ENCODE measurements around the gene DNAJB8. TPM values are rescaled to one million over a fixed set of nuclear protein-coding genes. Genes with fewer than 3 reads are reported as not detected.

DNAJB8 gene
- total and polyA plus RNA-seq, 5 donors: not detected

GRCh38 chr3:128473180-128473519 is 6.5 kb upstream of the DNAJB8 start:
- ATAC-seq: peak in 1 of 2 donors; percentile 23
- no peaks in the 10 kb centered on the region for H3K4me1 ChIP-seq (ENCODE audit: control insufficient read depth, insufficient read depth, low read length)
- H3K27me3 ChIP-seq (ENCODE audit: control insufficient read depth, insufficient read depth): no peaks in the 10 kb centered on the region

GRCh38 chr3:128472449-128473179 is 5.9 kb upstream of the DNAJB8 start:
- Histone ChIP-seq H3K27me3 (ENCODE audit: control insufficient read depth, insufficient read depth) (no peaks in the 10 kb centered on the region), H3K4me3 (ENCODE audit: low read length) (no peak overlapping the region), H3K9me3 (ENCODE audit: control insufficient read depth, low read length) (no peaks in the 10 kb centered on the region), H3K4me1 (ENCODE audit: control insufficient read depth, insufficient read depth, low read length) (no peaks in the 10 kb centered on the region), H3K27ac (ENCODE audit: low read length) (no peak overlapping the region)
- DNase-seq: peak in 1 of 3 donors; percentile 18
- no peak for ATAC-seq
- 79% methylated on average over 13 of the region's 13 CpGs for WGBS
- intact Hi-C loops (cut with DNase I): no loop called here

More at GRCh38 chr3:128473180-128473519, 6.5 kb upstream of the DNAJB8 start:
- Histone ChIP-seq H3K27ac (ENCODE audit: low read length) (no peak overlapping the region), H3K9me3 (ENCODE audit: control insufficient read depth, low read length) (no peaks in the 10 kb centered on the region), H3K4me3 (ENCODE audit: low read length) (no peak overlapping the region)
- peak in 1 of 3 donors; percentile 46 for DNase-seq
- WGBS: 40% methylated on average over 6 of the region's 6 CpGs
- intact Hi-C loops (cut with DNase I): no loop called here

DNA sequence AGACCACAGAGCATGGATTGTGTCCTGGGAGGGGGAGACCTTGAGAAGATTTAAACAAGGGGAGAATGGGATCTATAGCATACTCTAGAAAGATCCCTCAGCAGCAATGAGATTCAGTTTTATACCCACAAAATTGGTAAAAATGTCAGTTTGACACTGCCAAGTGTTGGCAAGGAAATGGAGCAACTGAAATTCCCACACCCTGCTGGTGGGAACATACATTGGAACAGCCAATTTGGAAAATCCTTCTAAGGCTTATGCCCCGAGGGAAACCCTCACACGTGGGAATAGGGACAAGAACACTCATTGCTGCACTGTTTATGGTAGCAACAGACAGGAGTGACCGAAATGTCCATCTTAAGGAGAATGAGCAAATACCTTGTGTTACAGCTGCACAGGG is 5.0 kb upstream of the DNAJB8 start:
- DNase-seq: no peak
- no peak overlapping the region for H3K4me3 ChIP-seq (ENCODE audit: low read length)
- H3K27ac ChIP-seq (ENCODE audit: low read length): no peak overlapping the region
- H3K27me3 ChIP-seq (ENCODE audit: control insufficient read depth, insufficient read depth): no peaks in the 10 kb centered on the region
- H3K9me3 ChIP-seq (ENCODE audit: control insufficient read depth, low read length): no peaks in the 10 kb centered on the region
- H3K4me1 ChIP-seq (ENCODE audit: control insufficient read depth, insufficient read depth, low read length): no peaks in the 10 kb centered on the region
- intact Hi-C loops (cut with DNase I): no loop called here
- 88% methylated on average over 3 of the region's 3 CpGs for WGBS
- no peak for ATAC-seq

- Histone ChIP-seq H3K9me3 (ENCODE audit: control insufficient read depth, low read length) (no peaks in the 10 kb centered on the region), H3K27me3 (ENCODE audit: control insufficient read depth, insufficient read depth) (no peaks in the 10 kb centered on the region), H3K4me1 (ENCODE audit: control insufficient read depth, insufficient read depth, low read length) (no peaks in the 10 kb centered on the region), H3K27ac (ENCODE audit: low read length) (no peak overlapping the region), H3K4me3 (ENCODE audit: low read length) (no peak overlapping the region)
- ATAC-seq (no peak), DNase-seq (no peak)
- intact Hi-C loops (cut with DNase I): no loop called here
- WGBS: 76% methylated on average over 2 of the region's 2 CpGs
These were observed 4.4 kb upstream of the DNAJB8 start for GRCh38 chr3:128471110-128471509.

- DNase-seq: peak in 1 of 3 donors; percentile 12
- H3K9me3 ChIP-seq (ENCODE audit: control insufficient read depth, low read length): no peaks in the 10 kb centered on the region
- no peaks in the 10 kb centered on the region for H3K27me3 ChIP-seq (ENCODE audit: control insufficient read depth, insufficient read depth)
- 72% methylated on average over 13 of the region's 13 CpGs for WGBS
- no peak overlapping the region for H3K27ac ChIP-seq (ENCODE audit: low read length)
- no peak overlapping the region for H3K4me3 ChIP-seq (ENCODE audit: low read length)
- intact Hi-C loops (cut with DNase I): no loop called here
- H3K4me1 ChIP-seq (ENCODE audit: control insufficient read depth, insufficient read depth, low read length): no peaks in the 10 kb centered on the region
- no peak for ATAC-seq
These were observed 3.6 kb upstream of the DNAJB8 start for GRCh38 chr3:128470134-128470899.

DNA sequence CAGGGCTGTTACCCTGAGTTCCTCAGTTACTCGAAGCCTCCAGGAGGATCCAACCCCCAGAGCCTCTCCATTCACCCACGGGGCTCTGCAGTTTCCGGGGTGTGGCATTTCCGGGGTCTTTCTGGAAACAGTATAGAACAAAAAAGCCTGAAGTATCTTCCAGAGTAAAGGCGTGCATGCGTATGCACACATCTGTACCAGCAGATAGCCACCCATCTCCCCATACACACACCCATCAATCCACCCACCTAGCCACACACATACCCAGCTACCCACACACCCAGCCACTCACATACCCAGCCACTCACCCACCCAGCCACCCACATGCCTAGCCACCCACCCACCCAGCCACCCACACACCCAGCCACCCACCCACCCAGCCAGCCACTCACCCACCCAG is 2.9 kb upstream of the DNAJB8 start:
- H3K4me1 ChIP-seq (ENCODE audit: control insufficient read depth, insufficient read depth, low read length): no peaks in the 10 kb centered on the region
- H3K9me3 ChIP-seq (ENCODE audit: control insufficient read depth, low read length): no peaks in the 10 kb centered on the region
- DNase-seq (no peak), ATAC-seq (no peak)
- no peaks in the 10 kb centered on the region for H3K27me3 ChIP-seq (ENCODE audit: control insufficient read depth, insufficient read depth)
- intact Hi-C loops (cut with DNase I): no loop called here
- 86% methylated on average over 6 of the region's 6 CpGs for WGBS
- no peak overlapping the region for H3K27ac ChIP-seq (ENCODE audit: low read length)
- no peak overlapping the region for H3K4me3 ChIP-seq (ENCODE audit: low read length)

DNA sequence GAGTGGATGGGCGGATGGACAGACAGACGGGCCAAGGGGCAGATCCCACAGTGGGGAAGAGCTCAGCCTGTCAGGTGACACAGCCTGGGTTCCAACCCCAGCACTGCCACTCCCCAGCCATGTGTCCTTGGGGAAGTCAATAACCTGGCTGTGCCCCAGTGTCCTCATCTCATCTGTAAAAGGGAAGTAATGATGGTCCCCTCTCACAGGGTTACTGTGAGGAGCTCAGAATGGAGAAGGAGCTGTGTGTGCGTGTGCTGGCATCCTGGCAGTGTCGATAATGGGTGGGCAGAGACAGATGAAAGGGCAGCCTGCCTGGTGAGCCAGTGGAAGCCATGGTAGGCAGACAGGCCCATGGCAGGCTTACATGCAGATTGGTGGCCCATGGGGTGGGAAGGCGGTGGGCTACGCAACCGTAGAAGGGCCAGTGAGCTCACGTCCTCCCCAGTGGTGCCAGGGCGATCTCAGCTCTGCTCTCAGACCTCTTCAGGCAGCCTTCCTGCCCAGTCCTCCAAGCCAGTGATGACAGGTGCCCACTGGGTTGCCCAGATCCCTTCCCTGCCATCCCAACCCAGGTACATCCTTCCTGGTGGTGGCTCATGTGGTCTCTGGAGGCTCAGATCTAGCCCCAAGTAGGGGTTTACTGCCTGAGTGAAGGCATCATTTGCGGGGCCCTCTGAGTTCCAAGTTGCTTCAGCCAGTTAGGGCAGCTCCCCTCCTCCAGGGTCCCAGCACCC is 2.3 kb upstream of the DNAJB8 start:
- H3K4me3 ChIP-seq (ENCODE audit: low read length): no peak overlapping the region
- WGBS: 91% methylated on average over 10 of the region's 10 CpGs
- H3K27me3 ChIP-seq (ENCODE audit: control insufficient read depth, insufficient read depth): no peaks in the 10 kb centered on the region
- intact Hi-C loops (cut with DNase I): no loop called here
- H3K27ac ChIP-seq (ENCODE audit: low read length): no peak overlapping the region
- H3K9me3 ChIP-seq (ENCODE audit: control insufficient read depth, low read length): no peaks in the 10 kb centered on the region
- DNase-seq: peak in 1 of 3 donors; percentile 15
- H3K4me1 ChIP-seq (ENCODE audit: control insufficient read depth, insufficient read depth, low read length): no peaks in the 10 kb centered on the region
- ATAC-seq: no peak

- DNase-seq (peak in 1 of 3 donors; percentile 21), ATAC-seq (no peak)
- Histone ChIP-seq H3K4me1 (ENCODE audit: control insufficient read depth, insufficient read depth, low read length) (no peaks in the 10 kb centered on the region), H3K4me3 (ENCODE audit: low read length) (no peak overlapping the region), H3K27ac (ENCODE audit: low read length) (no peak overlapping the region), H3K9me3 (ENCODE audit: control insufficient read depth, low read length) (no peaks in the 10 kb centered on the region), H3K27me3 (ENCODE audit: control insufficient read depth, insufficient read depth) (no peaks in the 10 kb centered on the region)
- 78% methylated on average over 17 of the region's 17 CpGs for WGBS
- intact Hi-C loops (cut with DNase I): no loop called here
These were observed 1.6 kb upstream of the DNAJB8 start for GRCh38 chr3:128468285-128468790.

- H3K9me3 ChIP-seq (ENCODE audit: control insufficient read depth, low read length): no peaks in the 10 kb centered on the region
- DNase-seq: no peak
- no peak overlapping the region for H3K27ac ChIP-seq (ENCODE audit: low read length)
- WGBS: 24% methylated on average over 1 of the region's 1 CpG
- no peak overlapping the region for H3K4me3 ChIP-seq (ENCODE audit: low read length)
- H3K27me3 ChIP-seq (ENCODE audit: control insufficient read depth, insufficient read depth): no peaks in the 10 kb centered on the region
- intact Hi-C loops (cut with DNase I): no loop called here
- no peaks in the 10 kb centered on the region for H3K4me1 ChIP-seq (ENCODE audit: control insufficient read depth, insufficient read depth, low read length)
- no peak for ATAC-seq
These were observed 2.0 kb downstream of the DNAJB8 start for GRCh38 chr3:128464702-128465101.

- ATAC-seq (no peak), DNase-seq (no peak)
- intact Hi-C loops (cut with DNase I): no loop called here
- Histone ChIP-seq H3K9me3 (ENCODE audit: control insufficient read depth, low read length) (no peaks in the 10 kb centered on the region), H3K27me3 (ENCODE audit: control insufficient read depth, insufficient read depth) (no peaks in the 10 kb centered on the region), H3K4me3 (ENCODE audit: low read length) (no peak overlapping the region), H3K27ac (ENCODE audit: low read length) (no peak overlapping the region), H3K4me1 (ENCODE audit: control insufficient read depth, insufficient read depth, low read length) (no peaks in the 10 kb centered on the region)
- 58% methylated on average over 7 of the region's 7 CpGs for WGBS
These were observed 2.5 kb downstream of the DNAJB8 start for GRCh38 chr3:128464188-128464587.

DNA sequence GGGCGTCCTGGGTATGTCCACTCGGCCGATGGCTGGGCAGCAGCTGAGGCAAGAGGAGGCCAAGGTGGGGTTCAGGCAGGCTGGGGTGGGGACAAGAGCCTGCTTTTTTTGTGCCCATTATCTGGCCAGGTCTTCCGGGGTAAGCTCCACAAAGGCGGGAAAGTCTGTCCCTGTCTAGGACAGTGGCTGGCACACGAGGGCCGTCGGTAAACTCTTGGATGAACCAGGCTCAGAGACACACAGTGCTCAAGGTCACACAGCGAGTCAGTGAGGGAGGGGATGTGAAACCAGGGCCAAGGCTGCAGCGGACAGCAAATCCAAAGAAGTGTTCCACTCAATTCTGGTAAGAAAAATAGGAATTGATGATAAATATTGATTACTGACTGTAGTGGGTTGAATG is 2.9 kb downstream of the DNAJB8 start:
- intact Hi-C loops (cut with DNase I): no loop called here
- Histone ChIP-seq H3K27me3 (ENCODE audit: control insufficient read depth, insufficient read depth) (no peaks in the 10 kb centered on the region), H3K27ac (ENCODE audit: low read length) (no peak overlapping the region), H3K4me1 (ENCODE audit: control insufficient read depth, insufficient read depth, low read length) (no peaks in the 10 kb centered on the region), H3K9me3 (ENCODE audit: control insufficient read depth, low read length) (no peaks in the 10 kb centered on the region), H3K4me3 (ENCODE audit: low read length) (no peak overlapping the region)
- no peak for DNase-seq
- 89% methylated on average over 10 of the region's 10 CpGs for WGBS
- no peak for ATAC-seq

Data from right cardiac atrium (tissue), 5 donors.